NCI-H748 (cell line): Measurements from ENCODE around the gene LAMA2.

ENCODE experiments used
- DNase-seq: peaks from one replicate; lab custom pipeline; 2025; ENCODE audit not compliant: unreplicated experiment; lab: John Stamatoyannopoulos, UW

Gene LAMA2

DNA sequence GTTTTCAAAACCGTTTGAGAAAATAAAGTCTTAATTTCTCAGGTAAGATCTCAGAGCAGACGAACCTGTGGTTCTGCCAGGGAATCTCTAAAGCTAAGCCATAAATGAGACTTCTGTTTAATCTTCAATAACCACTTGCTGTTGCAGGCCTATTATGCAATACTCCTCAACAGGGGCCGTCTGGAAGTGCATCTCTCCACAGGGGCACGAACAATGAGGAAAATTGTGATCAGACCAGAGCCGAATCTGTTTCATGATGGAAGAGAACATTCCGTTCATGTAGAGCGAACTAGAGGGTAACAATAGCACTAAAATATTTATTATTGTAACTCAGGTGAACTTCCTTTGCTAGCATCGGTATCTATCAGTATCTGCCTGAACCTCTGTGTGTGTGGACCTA, 603.4 kb downstream of the LAMA2 start:
- no peak for DNase-seq

DNA sequence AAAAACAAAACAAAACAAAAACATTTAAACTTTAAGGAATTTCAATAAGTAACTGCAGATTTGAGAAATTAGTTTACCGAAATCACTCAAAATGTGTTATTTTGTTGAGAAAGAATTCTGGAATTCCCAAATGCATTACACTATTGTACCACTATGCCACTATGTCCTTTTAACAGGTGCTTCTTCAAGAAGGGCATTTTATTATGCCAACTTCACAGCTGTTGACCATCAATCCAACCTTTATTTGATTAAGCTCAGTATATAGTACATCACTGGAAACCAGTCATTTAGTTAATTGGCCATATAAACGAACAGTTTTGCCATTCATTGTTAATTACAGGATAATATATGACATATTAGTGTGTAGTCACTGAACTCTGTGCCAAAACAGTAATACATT, 605.4 kb downstream of the LAMA2 start:
- peak; percentile 83 for DNase-seq

GRCh38 chr6:129489215-129489765, 606.4 kb downstream of the LAMA2 start:
- DNase-seq: no peak

- no peak for DNase-seq
Measured at GRCh38 chr6:129490521-129491255, 607.8 kb downstream of the LAMA2 start.

DNA sequence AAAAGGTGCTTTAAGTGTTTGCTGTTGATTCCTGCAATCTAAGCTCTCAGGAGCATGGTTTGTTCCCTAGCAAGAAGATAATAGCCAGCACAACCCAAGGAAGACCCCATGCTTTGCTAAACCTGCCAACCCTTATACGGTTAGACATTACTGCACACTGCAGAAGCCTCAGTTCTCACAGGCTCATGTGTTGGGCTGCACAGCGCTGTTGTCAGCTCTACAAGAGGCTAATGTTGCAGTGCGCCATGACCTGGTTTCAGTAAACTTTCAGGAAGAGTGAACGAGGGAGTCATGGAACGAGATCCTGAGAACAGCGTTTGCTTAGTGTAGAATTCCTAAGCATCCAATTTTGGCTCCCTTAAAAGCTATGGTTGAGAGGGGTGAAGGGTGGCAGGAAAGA, 608.5 kb downstream of the LAMA2 start:
- no peak for DNase-seq

DNA sequence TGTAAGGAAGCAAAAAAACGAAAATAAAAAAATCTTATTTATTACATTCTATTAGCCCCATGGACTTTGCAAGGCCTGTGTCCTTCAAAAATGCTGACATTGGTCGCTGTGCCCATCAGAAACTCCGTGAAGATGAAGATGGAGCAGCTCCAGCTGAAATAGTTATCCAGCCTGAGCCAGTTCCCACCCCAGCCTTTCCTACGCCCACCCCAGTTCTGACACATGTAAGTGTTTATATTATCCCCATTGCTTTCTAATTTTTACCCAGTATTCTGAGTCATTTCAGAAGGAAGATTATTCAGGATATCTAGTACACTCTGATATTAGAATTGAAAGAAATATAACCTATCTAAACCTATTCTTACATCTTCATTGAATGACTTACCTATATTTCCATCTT, 609.3 kb downstream of the LAMA2 start:
- no peak for DNase-seq

- DNase-seq: no peak
Measured at GRCh38 chr6:129493354-129493902, 610.5 kb downstream of the LAMA2 start.

GRCh38 chr6:129494099-129494498, 611.2 kb downstream of the LAMA2 start:
- DNase-seq: no peak

GRCh38 chr6:129494586-129494985, 611.6 kb downstream of the LAMA2 start:
- no peak for DNase-seq

DNA sequence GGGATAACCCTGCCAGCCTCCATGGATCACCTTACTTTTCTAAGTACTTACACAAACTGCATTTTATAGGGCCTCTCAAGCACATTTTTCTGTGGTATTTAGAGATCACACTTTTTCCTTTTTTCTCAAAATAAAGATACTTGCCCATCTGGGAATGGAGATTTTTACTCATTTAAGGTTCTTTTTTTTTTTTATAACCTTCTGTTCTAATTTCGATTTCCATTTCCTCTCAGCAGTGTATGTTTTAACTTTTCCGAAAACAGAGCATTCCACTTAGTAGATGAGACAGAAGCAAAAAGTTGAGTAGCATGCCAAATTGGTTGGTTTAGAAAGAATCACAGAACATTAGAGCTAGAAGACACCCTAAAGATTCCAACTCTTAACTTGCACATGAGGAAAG, 612.7 kb downstream of the LAMA2 start:
- no peak for DNase-seq

DNA sequence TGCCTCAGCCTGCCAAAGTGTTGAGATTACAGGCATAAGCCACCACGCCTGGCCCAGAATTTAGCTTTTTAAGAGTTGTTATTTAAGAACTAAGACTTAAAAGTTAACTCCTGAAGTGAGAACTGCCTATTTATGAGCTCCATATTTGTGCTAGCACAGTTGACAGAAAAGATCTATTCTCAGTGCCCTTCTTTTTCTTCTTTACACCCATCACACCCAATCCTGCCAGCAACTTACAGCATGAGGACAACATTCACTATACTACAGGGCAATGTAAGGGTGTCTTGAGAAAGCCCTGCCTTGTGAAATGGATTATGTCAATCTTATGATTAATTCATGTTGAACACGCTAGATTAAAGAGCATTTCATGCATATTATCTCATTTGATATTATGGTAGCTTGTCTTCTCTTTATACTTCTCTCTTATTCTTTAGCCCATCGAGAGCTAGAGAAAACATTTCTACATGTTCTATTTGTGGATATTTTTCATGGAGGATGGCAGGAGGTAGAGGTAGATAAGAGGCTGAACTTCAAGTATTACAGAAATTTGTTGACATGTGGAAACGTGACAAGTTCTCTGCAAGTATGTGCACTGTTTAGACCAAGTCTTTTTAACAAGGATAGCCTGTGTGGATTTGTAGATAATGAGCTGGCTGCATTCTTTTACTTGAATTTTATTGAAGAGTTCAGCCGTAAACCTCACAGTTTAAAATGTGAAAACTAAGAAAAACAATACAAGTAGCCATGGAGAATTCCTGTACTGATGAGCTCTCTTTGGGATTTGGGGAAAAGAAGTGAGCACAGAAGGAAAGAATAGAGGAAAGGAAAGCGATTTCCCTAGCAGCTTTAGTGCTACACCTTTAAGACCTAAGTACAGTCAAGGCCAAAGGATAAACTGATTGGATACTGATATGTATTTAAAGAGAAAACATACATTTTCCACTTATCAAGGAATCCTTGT, 614.8 kb downstream of the LAMA2 start:
- no peak for DNase-seq

DNA sequence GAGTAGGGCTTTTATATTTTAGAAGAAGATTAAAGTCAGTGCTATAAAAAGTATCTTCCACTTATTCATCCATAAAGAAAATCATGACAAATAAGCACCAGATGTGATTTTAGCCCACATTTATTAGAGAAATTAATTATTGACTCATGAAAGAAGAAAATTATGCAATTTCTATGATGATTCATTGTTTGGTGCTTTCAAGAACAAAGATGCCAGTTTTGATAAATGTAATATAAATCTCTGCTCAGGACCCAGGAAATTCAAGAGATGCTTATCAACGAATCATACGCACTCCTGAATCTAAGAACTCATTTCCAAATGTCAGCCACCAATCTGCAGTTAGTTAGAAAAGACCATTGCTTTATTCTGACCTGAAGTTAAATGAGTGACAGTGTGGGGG, 615.6 kb downstream of the LAMA2 start:
- DNase-seq: no peak

GRCh38 chr6:129498950-129499842, 616.3 kb downstream of the LAMA2 start:
- DNase-seq: peak; percentile 42

GRCh38 chr6:129499843-129500219, 616.9 kb downstream of the LAMA2 start:
- DNase-seq: no peak

DNA sequence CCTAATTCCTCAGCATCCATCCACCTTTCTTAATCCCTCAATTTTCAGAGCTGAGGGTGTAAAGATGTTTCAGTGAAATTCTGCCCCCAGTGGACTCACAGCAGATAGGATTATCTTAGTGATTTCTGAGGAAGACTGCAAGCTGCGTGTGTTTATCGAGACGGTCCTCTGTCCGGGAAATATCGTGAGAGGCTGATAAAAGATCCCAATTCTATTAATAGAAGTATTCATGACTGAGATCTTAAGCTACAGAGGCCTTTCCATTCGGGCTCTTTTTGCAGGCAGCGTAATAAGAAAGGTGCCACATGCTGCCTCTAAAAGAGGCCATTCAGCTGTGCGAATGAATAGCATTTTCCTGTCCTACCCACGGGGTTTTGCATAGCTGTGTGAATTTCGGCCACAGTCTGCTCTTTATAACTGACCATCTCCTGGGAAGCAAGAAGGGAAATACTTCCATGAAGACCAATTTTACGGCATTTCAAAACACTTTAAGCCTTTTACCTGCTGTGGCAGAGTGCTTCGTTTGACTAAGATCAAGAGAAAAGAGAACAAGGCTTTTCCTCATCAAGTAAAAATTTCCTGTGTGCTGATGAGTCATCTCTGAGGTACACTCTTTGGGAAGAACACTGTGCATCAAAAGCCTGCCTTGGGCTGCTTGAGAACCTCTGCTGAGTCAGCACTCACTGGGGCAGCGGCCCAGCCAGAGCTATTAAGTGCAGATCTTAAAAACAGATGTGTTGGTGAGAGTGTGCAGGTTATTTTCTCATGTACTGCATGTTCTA, 618.2 kb downstream of the LAMA2 start:
- DNase-seq: no peak

DNA sequence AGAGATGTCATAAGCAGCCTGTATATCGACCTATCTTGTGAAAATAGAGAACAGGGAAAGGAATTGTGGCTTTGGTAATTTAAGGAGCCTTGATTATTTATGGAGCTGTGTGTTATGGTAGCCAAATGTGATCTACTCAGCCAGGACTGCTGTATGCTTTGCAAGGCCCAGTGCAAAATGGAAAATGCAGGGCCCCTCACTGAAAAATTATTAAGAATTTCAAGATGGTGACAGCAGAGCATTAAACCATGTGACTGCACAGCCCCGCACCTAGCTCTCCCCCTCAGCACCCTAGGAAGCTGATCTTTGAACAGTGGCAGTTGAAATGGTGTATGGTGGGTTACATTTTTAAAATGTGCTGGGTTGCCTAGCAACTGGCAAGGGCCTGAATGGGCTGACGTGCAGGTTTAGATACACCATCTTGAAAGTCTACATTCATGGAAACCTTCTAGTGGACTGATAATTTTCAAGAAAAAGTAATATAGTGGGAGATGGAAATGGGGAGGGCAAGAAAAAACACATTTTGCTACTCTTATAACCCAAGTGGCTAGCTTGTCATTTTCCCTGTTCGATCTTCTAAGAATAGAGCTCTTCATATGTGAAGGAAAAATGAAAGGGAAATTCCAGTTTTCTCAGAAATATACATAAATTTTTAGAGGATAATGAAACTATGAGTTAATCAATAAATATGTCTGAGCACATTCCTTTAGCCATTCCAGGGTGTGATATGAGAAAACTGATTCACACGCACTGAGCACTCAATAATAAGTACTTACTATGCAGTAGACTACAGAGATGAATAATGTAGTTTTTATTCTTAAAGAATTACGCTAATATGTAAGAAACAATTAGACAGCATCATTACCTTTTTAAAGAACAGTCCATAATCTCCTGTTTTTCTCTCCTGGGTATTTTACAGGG, 619.1 kb downstream of the LAMA2 start:
- peak; percentile 7 for DNase-seq

DNA sequence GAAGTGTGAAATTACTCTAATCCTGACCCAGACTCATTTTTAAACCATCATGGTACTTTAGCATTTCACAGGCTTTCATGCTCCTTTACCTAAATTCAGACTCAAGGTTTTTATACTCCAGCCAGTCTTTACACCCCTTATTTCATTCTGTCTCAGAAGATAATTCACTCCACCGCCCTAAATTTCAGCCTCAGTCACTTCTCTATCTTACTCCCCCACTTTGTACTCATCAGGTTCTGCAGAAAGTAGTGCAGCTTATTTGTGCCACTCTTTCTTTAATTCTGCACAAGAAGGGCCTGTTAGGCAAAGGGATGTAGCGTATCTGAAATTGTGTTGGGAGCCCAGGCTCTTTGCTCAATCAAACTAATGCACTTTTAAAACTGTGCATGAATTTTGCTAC, 621.5 kb downstream of the LAMA2 start:
- DNase-seq: no peak

GRCh38 chr6:129507059-129507807, 624.3 kb downstream of the LAMA2 start:
- DNase-seq: no peak
